ENCODE data around the gene ZDHHC20. TPM values are rescaled to one million over a fixed set of nuclear protein-coding genes. Genes with fewer than 3 reads are reported as not detected.

ZDHHC20 gene
- total and polyA plus RNA-seq, 2 of the 4 experiments (the other 2 are of a cell fraction) = 16.1 to 72.4 TPM

DNA sequence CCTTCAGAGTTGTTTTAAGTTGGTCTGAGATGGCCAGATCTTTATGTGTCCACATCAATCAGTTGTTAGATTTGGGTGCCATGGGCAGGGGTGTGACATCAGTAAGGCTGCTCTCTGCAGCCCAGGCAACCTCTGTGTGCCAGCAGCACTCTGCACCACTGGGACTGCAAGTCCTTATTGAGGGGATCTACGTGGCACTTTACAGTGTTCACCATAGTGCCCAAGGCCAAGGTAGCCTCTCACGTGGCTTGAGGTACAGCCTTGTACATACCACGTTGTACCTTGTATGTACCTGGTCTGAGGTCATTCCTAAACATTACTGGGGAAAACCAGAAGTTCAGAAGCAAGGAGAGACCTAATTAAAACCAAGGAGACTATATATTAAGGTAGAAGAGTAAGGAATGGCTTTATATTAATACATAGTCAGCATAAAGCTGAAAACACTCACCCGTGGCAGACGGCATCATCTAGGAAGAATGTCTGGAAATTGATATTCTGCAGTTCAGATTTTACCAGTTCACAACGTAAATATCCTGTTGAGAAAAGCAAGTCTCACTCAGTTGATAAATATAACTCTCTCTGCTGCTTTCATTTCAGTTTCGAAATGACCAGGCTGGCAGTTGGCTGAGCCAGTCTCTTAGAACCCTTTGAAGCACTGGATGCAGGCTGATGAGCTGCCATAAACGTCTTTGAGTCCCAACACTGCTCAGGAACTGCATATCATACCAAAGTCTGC lies 128.8 kb downstream of the ZDHHC20 start:
- no CpG with 5 or more reads among the region's 8 CpGs for WGBS, 2 experiments (ENCODE audit: extremely low coverage in 2 of 2, insufficient read length in 1 of 2)
- H2AFZ ChIP-seq (replicated peaks; ENCODE audit: low read length, poor library complexity) = no peak overlapping the region

More for the DNA sequence above, 128.8 kb downstream of the ZDHHC20 start:
- in situ Hi-C loops (cut with MboI; ENCODE audit: low sequenced_read_pairs) (no loop called here), dilution Hi-C loops (cut with HindIII; ENCODE audit: low sequenced_read_pairs, unreplicated experiment) (no loop called here), intact Hi-C loops (cut with micrococcal nuclease) (no loop called here)
- H3K27me3 ChIP-seq (ENCODE audit: control insufficient read depth, insufficient read depth, low read length) = no peaks in the 10 kb centered on the region; the same call in none of the 2 replicates
- H3K79me1 ChIP-seq (ENCODE audit: low read depth in 1 of 2, low read length in 2 of 2) = no peaks in the 10 kb centered on the region
- H3K9ac ChIP-seq (ENCODE audit: low read depth, low read length) = peak overlapping the region; percentile 16; the same call in 1 of the 2 replicates
- no peak overlapping the region for H3K56ac ChIP-seq (ENCODE audit: extremely low read depth, insufficient read depth, low read length)
- H3K9me3 ChIP-seq (ENCODE audit: control insufficient read depth, insufficient read depth, low read length) = no peaks in the 10 kb centered on the region
- TF ChIP-seq MXI1 (IDR thresholded peaks at IDR 0.05; ENCODE audit: borderline replicate concordance, low read depth, low read length) = no peak
- peak; percentile 93 for TF ChIP-seq MAFK (IDR thresholded peaks at IDR 0.05; ENCODE audit: low read depth, low read length)
- peak overlapping the region; percentile 80 for H4K5ac ChIP-seq (ENCODE audit: low read depth, low read length)
- no peak overlapping the region for H2BK20ac ChIP-seq (ENCODE audit: low read depth, low read length)
- ChIA-PET POLR2A (ENCODE audit: unreplicated experiment) (no interaction called here), CTCF (no interaction called here)
- no TSS peak for BruUV-seq (replicated peaks)
- ATAC-seq (ENCODE audit: low read depth) (peak; percentile 54), DNase-seq (peak; percentile 57)
- H3K18ac ChIP-seq (ENCODE audit: low read depth, low read length) = peak overlapping the region; percentile 74
- no peak overlapping the region for H2BK5ac ChIP-seq (ENCODE audit: low read depth, low read length, poor library complexity, severe bottlenecking)
- H3K4ac ChIP-seq (ENCODE audit: low read depth, low read length) = no peak overlapping the region
- no peak overlapping the region for H3K27ac ChIP-seq (ENCODE audit: insufficient read depth, low read length)
- H4K91ac ChIP-seq (ENCODE audit: insufficient read depth, low read depth, low read length) = no peak overlapping the region
- H4K20me1 ChIP-seq (ENCODE audit: insufficient read depth, low read length) = no peaks in the 10 kb centered on the region
- H3K4me2 ChIP-seq (ENCODE audit: low read depth, low read length) = peak overlapping the region; percentile 91
- no peak overlapping the region for H2BK120ac ChIP-seq (ENCODE audit: low read depth, low read length)
- H3K36me3 ChIP-seq (ENCODE audit: control insufficient read depth, insufficient read depth, low read length) = no peaks in the 10 kb centered on the region
- no peak overlapping the region for H2BK15ac ChIP-seq (ENCODE audit: low read depth, low read length)
- no peak overlapping the region for H2AK5ac ChIP-seq (ENCODE audit: low read depth, low read length)
- H3K4me1 ChIP-seq (ENCODE audit: control insufficient read depth, insufficient read depth, low read length) = peaks cover 3% of the 10 kb centered on the region
- H4K8ac ChIP-seq (ENCODE audit: low read depth in 2 of 2, low read length in 2 of 2) = no peak overlapping the region
- H3K4me3 ChIP-seq (ENCODE audit: insufficient read depth, low read depth, low read length) = peak overlapping the region; percentile 32
- no peak overlapping the region for H3K23ac ChIP-seq (ENCODE audit: low read depth, low read length)
- H3K14ac ChIP-seq (replicated peaks; ENCODE audit: low read depth, low read length) = no peak overlapping the region
- no peaks in the 10 kb centered on the region for H3K9me1 ChIP-seq (ENCODE audit: insufficient read depth, low read length)
- H2AK9ac ChIP-seq (replicated peaks; ENCODE audit: low read depth, low read length, poor library complexity) = no peak overlapping the region
